GM12874 (cell line): ENCODE measurements around the gene KCNJ15.

Source experiments
- CTCF ChIP-seq: IDR thresholded peaks from 2 replicates; pipeline ENCODE4 v1.5.1; 2011; ENCODE audit warnings: low read depth, mild to moderate bottlenecking, control low read depth, low read length, moderate library complexity; ENCODE audit not compliant: insufficient read depth

The KCNJ15 gene

GRCh38 chr21:38314558-38314957, 57.8 kb downstream of the KCNJ15 start:
- no peak for TF ChIP-seq CTCF

DNA sequence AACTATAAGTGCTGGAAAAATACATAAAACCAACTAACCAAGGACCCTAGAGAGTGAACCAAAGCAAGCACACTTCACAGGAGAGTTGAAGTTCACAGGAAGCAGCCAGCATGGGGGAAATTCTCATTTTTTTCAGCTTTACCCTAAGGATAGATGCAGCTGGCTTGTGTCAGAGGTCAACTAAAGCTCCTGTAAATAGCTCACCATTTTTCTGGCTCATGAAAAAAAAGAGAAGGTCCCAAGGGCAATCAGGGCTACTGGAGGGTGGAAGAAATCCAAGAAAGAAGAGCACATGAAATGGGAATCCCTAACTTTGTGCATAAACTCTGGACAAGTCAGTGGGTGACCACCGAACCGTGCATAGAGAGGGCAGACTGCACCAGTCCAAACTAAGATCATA, 58.3 kb downstream of the KCNJ15 start:
- TF ChIP-seq CTCF = no peak

GRCh38 chr21:38319781-38320180, 63.0 kb downstream of the KCNJ15 start:
- no peak for TF ChIP-seq CTCF

DNA sequence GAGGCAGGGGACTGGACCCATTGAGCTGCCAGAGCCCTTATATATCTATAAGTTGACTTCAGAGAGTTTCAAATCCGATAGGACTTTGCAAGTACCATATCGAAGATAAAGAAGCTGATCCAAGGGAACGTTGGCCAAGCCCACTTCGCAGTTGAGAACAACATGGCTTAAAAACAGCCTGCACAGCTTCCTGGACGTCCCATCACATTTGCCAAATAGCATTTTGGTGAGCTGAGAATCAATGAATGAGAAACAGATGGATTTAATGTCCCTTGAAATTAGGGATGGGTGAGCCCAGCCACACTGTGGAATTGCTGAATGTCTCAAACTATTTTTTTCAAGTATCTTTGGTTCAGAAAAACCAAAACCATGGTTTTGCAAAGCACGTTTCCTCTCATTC, 64.8 kb downstream of the KCNJ15 start:
- no peak for TF ChIP-seq CTCF

DNA sequence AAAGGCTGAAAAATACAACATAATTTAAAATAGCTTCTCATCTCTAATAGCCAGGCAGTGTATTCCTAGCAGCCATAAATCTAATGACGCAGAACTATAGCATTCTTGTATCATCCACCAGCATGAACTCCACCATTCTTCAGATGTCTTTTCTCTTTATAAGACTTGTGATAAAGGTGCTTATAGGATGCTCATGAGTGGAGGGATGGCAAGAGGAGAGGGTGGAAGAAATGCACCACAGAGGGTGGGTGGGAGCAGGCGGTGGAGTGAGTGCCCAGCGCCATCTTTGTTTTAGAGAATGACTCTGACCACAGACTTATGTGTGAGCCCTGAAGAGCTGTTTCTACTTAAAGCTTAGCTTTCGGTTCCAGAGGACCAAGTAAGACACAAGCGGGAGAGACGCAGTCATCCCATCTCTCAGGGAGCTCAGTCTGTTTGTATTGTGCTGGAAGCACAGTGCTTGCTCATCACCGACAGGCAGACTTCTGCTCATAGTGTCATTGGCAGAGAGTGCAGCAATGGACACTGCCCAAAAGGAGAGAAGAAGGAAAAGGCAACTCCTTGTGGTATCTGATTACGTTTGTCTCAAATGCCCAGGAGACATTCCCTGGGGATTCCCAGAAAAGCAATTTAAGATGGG, 65.6 kb downstream of the KCNJ15 start:
- no peak for TF ChIP-seq CTCF

DNA sequence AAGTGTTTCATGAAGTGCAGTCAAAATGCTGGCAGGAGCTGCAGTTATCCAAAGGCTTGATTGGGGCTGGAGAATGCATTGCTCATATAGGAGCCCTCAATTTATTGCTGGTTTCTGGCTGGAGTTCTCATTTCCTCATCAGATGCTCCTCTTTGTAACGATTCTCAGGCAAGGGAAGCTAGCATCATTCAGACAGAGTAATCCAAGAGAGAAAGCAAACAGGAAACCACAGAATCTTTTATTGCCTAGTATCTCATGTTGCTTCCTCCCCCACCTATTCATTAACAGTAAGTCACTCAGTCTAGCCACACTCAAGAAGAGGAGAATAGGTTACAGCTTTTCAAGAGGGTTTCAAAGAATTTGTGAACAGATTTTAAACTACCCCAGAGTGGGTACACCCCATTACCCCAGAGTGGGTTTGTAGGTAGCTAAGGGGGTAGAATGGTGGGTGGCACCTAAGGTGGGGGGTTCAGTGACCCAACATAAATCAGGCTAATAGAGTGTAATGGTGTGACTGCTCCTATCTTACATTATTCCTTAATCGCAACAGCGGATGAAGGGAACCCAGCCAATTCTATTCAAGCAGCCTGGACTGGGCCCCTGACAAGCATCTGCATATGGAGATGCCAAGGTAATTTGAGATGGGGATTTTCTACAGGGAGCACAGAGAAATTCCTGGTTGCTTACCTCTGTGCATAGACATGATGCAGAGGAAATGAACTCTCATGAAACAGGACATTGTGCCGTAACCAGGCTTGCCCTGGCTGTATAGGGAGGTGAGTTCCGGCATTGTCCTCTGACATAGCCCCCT, 67.1 kb downstream of the KCNJ15 start:
- no peak for TF ChIP-seq CTCF

DNA sequence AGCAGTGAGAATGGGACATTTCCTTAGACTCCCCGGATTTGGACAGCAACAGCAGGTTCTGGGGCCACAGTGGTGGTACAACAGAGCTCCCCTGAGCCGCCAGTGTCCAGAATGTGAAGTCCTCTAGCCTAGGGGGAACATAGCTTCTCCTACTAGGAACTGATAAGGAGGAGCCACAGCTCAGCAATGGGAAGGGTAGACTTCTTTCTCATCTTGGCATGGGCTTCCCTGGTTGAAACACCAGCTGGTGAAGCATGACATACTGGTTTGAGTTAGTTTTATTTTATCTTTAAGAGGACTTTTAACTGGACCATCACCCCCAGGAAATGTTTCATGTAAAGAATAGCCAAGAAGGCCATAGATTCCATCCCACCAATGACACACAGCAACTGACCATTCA, 68.4 kb downstream of the KCNJ15 start:
- TF ChIP-seq CTCF = no peak
